H9 (cell line): ENCODE data around the gene SWT1. TPM values are rescaled to one million over a fixed set of nuclear protein-coding genes. Genes with fewer than 3 reads are reported as not detected.

Experiments used
- DNase-seq: peaks from one replicate; pipeline ENCODE4 v3.0.0-alpha.2; 2017
- H2AFZ ChIP-seq: one replicate; pipeline ENCODE4 v1.6.1; 2013; ENCODE audit warnings: mild to moderate bottlenecking, low read length, control low read depth, moderate library complexity
- H2AK5ac ChIP-seq: 2 replicates; pipeline ENCODE4 v1.6.1; 2013; ENCODE audit warnings: low read length, control low read depth, mixed read lengths; ENCODE audit not compliant: insufficient read length
- H2BK120ac ChIP-seq: one replicate; pipeline ENCODE4 v1.6.1; 2013; ENCODE audit warnings: low read depth, mild to moderate bottlenecking, low read length, control low read depth, inconsistent platforms; ENCODE audit not compliant: poor library complexity, severe bottlenecking
- H2BK12ac ChIP-seq: 2 replicates; pipeline ENCODE4 v1.6.1; 2013; ENCODE audit warnings: low read length, control low read depth, mixed read lengths, low read depth; ENCODE audit not compliant: insufficient read length
- H2BK15ac ChIP-seq: 2 replicates; pipeline ENCODE4 v1.6.1; 2013; ENCODE audit warnings: low read depth, low read length, control low read depth
- H2BK20ac ChIP-seq: one replicate; pipeline ENCODE4 v1.6.1; 2013; ENCODE audit warnings: low read depth, mild to moderate bottlenecking, low read length, control low read depth, inconsistent platforms; ENCODE audit not compliant: poor library complexity, severe bottlenecking
- H2BK5ac ChIP-seq: 2 replicates; pipeline ENCODE4 v1.6.1; 2013; ENCODE audit warnings: low read length, control low read depth, mixed read lengths; ENCODE audit not compliant: insufficient read length
- H3K14ac ChIP-seq: 2 replicates; pipeline ENCODE4 v1.6.1; 2013; ENCODE audit warnings: low read length, control low read depth; ENCODE audit not compliant: insufficient read depth
- H3K18ac ChIP-seq: 2 replicates; pipeline ENCODE4 v1.6.1; 2013; ENCODE audit warnings: low read depth, mild to moderate bottlenecking, mixed read lengths, low read length, control low read depth; ENCODE audit not compliant: insufficient read length
- H3K23ac ChIP-seq: 2 replicates; pipeline ENCODE4 v1.6.1; 2013; ENCODE audit warnings: low read length, control low read depth, mixed read lengths, low read depth; ENCODE audit not compliant: insufficient read length
- H3K23me2 ChIP-seq: 2 replicates; pipeline ENCODE4 v1.6.1; 2013; ENCODE audit warnings: low read depth, mild to moderate bottlenecking, mixed read lengths, low read length, control low read depth; ENCODE audit not compliant: insufficient read length, poor library complexity, severe bottlenecking
- H3K27ac ChIP-seq: 2 replicates; pipeline ENCODE4 v1.5.1; 2013; ENCODE audit warnings: low read length, control low read depth, mixed read lengths, low read depth; ENCODE audit not compliant: insufficient read length
- H3K27me3 ChIP-seq: 2 replicates; pipeline ENCODE4 v1.6.1; 2013; ENCODE audit warnings: low read length, control low read depth, inconsistent platforms; ENCODE audit not compliant: insufficient read depth
- H3K4ac ChIP-seq: 2 replicates; pipeline ENCODE4 v1.6.1; 2013; ENCODE audit warnings: low read depth, mild to moderate bottlenecking, control low read depth, inconsistent platforms, low read length, moderate library complexity
- H3K4me1 ChIP-seq: 2 replicates; pipeline ENCODE4 v1.6.1; 2013; ENCODE audit warnings: low read length, control low read depth, inconsistent platforms; ENCODE audit not compliant: insufficient read depth
- H3K4me2 ChIP-seq: 2 replicates; pipeline ENCODE4 v1.6.1; 2013; ENCODE audit warnings: low read length, control low read depth, mixed read lengths; ENCODE audit not compliant: insufficient read length, insufficient read depth
- H3K56ac ChIP-seq: 2 replicates; pipeline ENCODE4 v1.6.1; 2013; ENCODE audit warnings: low read depth, mild to moderate bottlenecking, mixed read lengths, low read length, control low read depth; ENCODE audit not compliant: insufficient read length
- H3K79me1 ChIP-seq: 2 replicates; pipeline ENCODE4 v1.6.1; 2013; ENCODE audit warnings: low read depth, mild to moderate bottlenecking, moderate library complexity, low read length, control low read depth, inconsistent platforms; ENCODE audit not compliant: insufficient read depth, poor library complexity, severe bottlenecking
- H3K79me2 ChIP-seq: 2 replicates; pipeline ENCODE4 v1.6.1; 2013; ENCODE audit warnings: low read length, control low read depth, inconsistent platforms; ENCODE audit not compliant: insufficient read depth
- H3K9ac ChIP-seq: 2 replicates; pipeline ENCODE4 v1.6.1; 2013; ENCODE audit warnings: low read length, control low read depth, mixed read lengths; ENCODE audit not compliant: insufficient read length; ENCODE audit errors: extremely low read depth
- H3K9me3 ChIP-seq: one replicate; pipeline ENCODE4 v1.6.1; 2013; ENCODE audit warnings: low read depth, low read length, inconsistent platforms; ENCODE audit not compliant: control insufficient read depth
- H3T11ph ChIP-seq: one replicate; pipeline ENCODE4 v1.6.1; 2013; ENCODE audit warnings: mild to moderate bottlenecking, low read length, control low read depth, inconsistent platforms
- H4K20me1 ChIP-seq: one replicate; pipeline ENCODE4 v1.6.1; 2013; ENCODE audit not compliant: control insufficient read depth, insufficient read length, insufficient read depth
- H4K5ac ChIP-seq: 2 replicates; pipeline ENCODE4 v1.6.1; 2013; ENCODE audit warnings: low read depth, mild to moderate bottlenecking, mixed read lengths, low read length, control low read depth; ENCODE audit not compliant: insufficient read length
- H4K8ac ChIP-seq: replicated peaks from 2 replicates; pipeline ENCODE4 v1.6.1; 2013; ENCODE audit warnings: low read length, control low read depth, mixed read lengths, low read depth; ENCODE audit not compliant: insufficient read length
- H4K91ac ChIP-seq: 2 replicates; pipeline ENCODE4 v1.6.1; 2013; ENCODE audit warnings: low read depth, mild to moderate bottlenecking, moderate library complexity, mixed read lengths, low read length, control low read depth; ENCODE audit not compliant: insufficient read length
- H3K27ac Mint-ChIP-seq, 3 experiments: 2 replicates in 2 of 3; 3 replicates in 1 of 3; pipeline ENCODE4 v1.8.0; 2020 to 2021; ENCODE audit warnings: mixed read lengths in 3 of 3, mild to moderate bottlenecking in 1 of 3, moderate library complexity in 1 of 3
- H3K27me3 Mint-ChIP-seq: 2 replicates; pipeline ENCODE4 v1.8.0; 2021; ENCODE audit warnings: low read depth, mild to moderate bottlenecking, moderate library complexity, mixed read lengths
- H3K36me3 Mint-ChIP-seq, 3 experiments: 2 replicates in 2 of 3; 3 replicates in 1 of 3; pipeline ENCODE4 v1.8.0; 2020 to 2021; ENCODE audit warnings: low read depth in 3 of 3, mixed read lengths in 3 of 3; ENCODE audit not compliant: insufficient read depth in 1 of 3
- H3K4me1 Mint-ChIP-seq, 2 experiments: 2 replicates each; pipeline ENCODE4 v1.8.0; 2020; ENCODE audit warnings: mixed read lengths in 2 of 2
- H3K4me3 Mint-ChIP-seq, 2 experiments: 2 replicates in 1 of 2; 3 replicates in 1 of 2; pipeline ENCODE4 v1.8.0; 2020 to 2021; ENCODE audit warnings: mild to moderate bottlenecking in 2 of 2, mixed read lengths in 2 of 2, moderate library complexity in 1 of 2
- H3K9me3 Mint-ChIP-seq, 2 experiments: 2 replicates in 1 of 2; 3 replicates in 1 of 2; pipeline ENCODE4 v1.8.0; 2020; ENCODE audit warnings: mild to moderate bottlenecking in 2 of 2, mixed read lengths in 2 of 2, moderate library complexity in 1 of 2
- total RNA-seq: library from RNA; stranded (reverse); gene quantifications from 2 replicates; pipeline ENCODE4 v1.2.1, GENCODE V29; 2021
- TF ChIP-seq, protein P1 (sequence below): fragments of 200-600 bp; sonication (generic); conservative IDR thresholded peaks from 3 replicates; pipeline ENCODE4 v1.8.0; 2021; ENCODE audit warnings: antibody characterized with exemption, mild to moderate bottlenecking

The SWT1 gene
- total RNA-seq, 1 experiment from 2014 or later: 5.2 TPM

DNA sequence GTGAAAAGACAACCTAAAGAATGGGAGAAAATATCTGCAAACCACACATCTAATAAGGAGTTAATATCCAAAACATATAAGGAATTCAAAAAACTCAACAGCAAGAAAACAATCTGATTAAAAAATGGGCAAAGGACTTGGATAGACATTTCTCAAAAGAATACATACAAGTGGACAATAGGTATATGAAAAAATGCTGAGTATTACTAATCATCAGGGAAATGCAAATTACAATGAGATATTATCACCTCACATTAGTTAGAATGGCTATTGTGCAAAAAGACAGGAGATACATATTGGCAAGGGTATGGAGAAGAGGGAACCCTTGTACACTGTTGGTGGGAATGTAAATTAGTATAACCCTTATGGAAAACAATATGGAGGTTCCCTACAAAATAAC, 45.1 kb upstream of the SWT1 start:
- Histone ChIP-seq H2BK20ac (no peak overlapping the region), H3K27me3 (no peaks in the 10 kb centered on the region), H3K56ac (no peak overlapping the region), H3K4ac (no peak overlapping the region), H4K8ac (no peak overlapping the region), H3K79me1 (no peaks in the 10 kb centered on the region), H4K5ac (no peak overlapping the region), H3K9ac (no peak overlapping the region), H4K20me1 (no peaks in the 10 kb centered on the region), H2BK12ac (no peak overlapping the region), H2BK120ac (no peak overlapping the region), H2AFZ (no peak overlapping the region), H3K18ac (no peak overlapping the region), H2AK5ac (no peak overlapping the region), H3K23me2 (no peaks in the 10 kb centered on the region), H3T11ph (no peak overlapping the region), H3K4me2 (no peak overlapping the region), H3K23ac (no peak overlapping the region), H3K14ac (no peak overlapping the region), H3K27ac (no peak overlapping the region), H3K4me1 (no peaks in the 10 kb centered on the region), H2BK5ac (no peak overlapping the region), H2BK15ac (no peak overlapping the region), H3K79me2 (no peaks in the 10 kb centered on the region), H3K9me3 (no peaks in the 10 kb centered on the region), H4K91ac (no peak overlapping the region)
- H3K4me1 Mint-ChIP-seq: no peaks in the 10 kb centered on the region
- TF ChIP-seq, protein P1, sequence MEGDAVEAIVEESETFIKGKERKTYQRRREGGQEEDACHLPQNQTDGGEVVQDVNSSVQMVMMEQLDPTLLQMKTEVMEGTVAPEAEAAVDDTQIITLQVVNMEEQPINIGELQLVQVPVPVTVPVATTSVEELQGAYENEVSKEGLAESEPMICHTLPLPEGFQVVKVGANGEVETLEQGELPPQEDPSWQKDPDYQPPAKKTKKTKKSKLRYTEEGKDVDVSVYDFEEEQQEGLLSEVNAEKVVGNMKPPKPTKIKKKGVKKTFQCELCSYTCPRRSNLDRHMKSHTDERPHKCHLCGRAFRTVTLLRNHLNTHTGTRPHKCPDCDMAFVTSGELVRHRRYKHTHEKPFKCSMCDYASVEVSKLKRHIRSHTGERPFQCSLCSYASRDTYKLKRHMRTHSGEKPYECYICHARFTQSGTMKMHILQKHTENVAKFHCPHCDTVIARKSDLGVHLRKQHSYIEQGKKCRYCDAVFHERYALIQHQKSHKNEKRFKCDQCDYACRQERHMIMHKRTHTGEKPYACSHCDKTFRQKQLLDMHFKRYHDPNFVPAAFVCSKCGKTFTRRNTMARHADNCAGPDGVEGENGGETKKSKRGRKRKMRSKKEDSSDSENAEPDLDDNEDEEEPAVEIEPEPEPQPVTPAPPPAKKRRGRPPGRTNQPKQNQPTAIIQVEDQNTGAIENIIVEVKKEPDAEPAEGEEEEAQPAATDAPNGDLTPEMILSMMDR: no peak
- DNase-seq: no peak
- H3K36me3 Mint-ChIP-seq: peaks cover 3 to 13% (median 10%) of the 10 kb centered on the region in 3 experiments; a peak in 5 of 7 replicates
- H3K4me3 Mint-ChIP-seq: no peak overlapping the region
- H3K27ac Mint-ChIP-seq: no peak overlapping the region
- peaks cover 12 to 17% of the 10 kb centered on the region in 2 experiments for H3K9me3 Mint-ChIP-seq
- no peaks in the 10 kb centered on the region for H3K27me3 Mint-ChIP-seq
